GM12878 (cell line): ENCODE results near the gene TEX9. TPM values are rescaled to one million over a fixed set of nuclear protein-coding genes. Genes with fewer than 3 reads are reported as not detected.

Source experiments
- ATAC-seq: fragments of 200-7000 bp; cut with Tn5 transposase; 3 replicates; pipeline ENCODE4 v1.9.1; 2020; ENCODE audit warnings: mild to moderate bottlenecking, moderate library complexity
- BruUV-seq: library from RNA; stranded (reverse); fragments of 400-500 nt; replicated peaks from 2 replicates; lab custom pipeline; 2021; lab: Mats Ljungman, UMichigan
- CTCF ChIA-PET: fragments of 300-600 bp; sonication (Branson Sonifier 250); formaldehyde crosslinking; extraction: SDS; loops from one replicate; lab custom pipeline; 2021; ENCODE audit warnings: inconsistent platforms; lab: Yijun Ruan, JAX
- POLR2A ChIA-PET: fragments of 350-600 bp; formaldehyde crosslinking; extraction: SDS; loops from one replicate; lab custom pipeline; 2021; ENCODE audit warnings: inconsistent platforms; lab: Charles Lee
- RAD21 ChIA-PET: fragments of 300-600 bp; sonication (Branson Sonifier 250); formaldehyde crosslinking; loops from one replicate; lab custom pipeline; 2023; ENCODE audit warnings: antibody characterized with exemption; ENCODE audit not compliant: unreplicated experiment; lab: Charles Lee
- SMC1A ChIA-PET: fragments of 300-600 bp; sonication (Branson Sonifier 250); formaldehyde crosslinking; loops from one replicate; lab custom pipeline; 2023; ENCODE audit not compliant: unreplicated experiment, uncharacterized antibody; lab: Charles Lee
- DNase-seq: peaks from one replicate; pipeline ENCODE4 v3.0.0-alpha.2; 2011; ENCODE audit warnings: low read depth, low spot score
- FAIRE-seq: peaks from 3 replicates; lab custom pipeline; 2011; peaks lifted over from hg19 to GRCh38; lab: Jason Lieb, UNC
- H2AFZ ChIP-seq: 2 replicates; pipeline ENCODE4 v1.6.0; 2011; ENCODE audit warnings: low read depth, low read length, control low read depth; ENCODE audit not compliant: control insufficient read depth
- H3K27ac ChIP-seq: 2 replicates; pipeline ENCODE4 v1.5.1; 2011; ENCODE audit warnings: control low read depth; ENCODE audit not compliant: control insufficient read depth, insufficient read depth
- H3K27me3 ChIP-seq, 2 experiments: replicated peaks in 1 of 2; 2 replicates each; pipeline versions ENCODE4 v1.6.0 to v1.6.1; 2011; ENCODE audit warnings: low read length in 1 of 2; ENCODE audit not compliant: control insufficient read depth in 2 of 2, insufficient read depth in 2 of 2
- H3K36me3 ChIP-seq, 2 experiments: 2 replicates each; pipeline ENCODE4 v1.5.1; 2011; ENCODE audit warnings: low read length in 1 of 2; ENCODE audit not compliant: control insufficient read depth in 2 of 2, insufficient read depth in 2 of 2
- H3K4me1 ChIP-seq: 2 replicates; pipeline ENCODE4 v1.6.1; 2011; ENCODE audit warnings: mild to moderate bottlenecking, low read length, moderate library complexity, mixed read lengths; ENCODE audit not compliant: control insufficient read depth, insufficient read depth
- H3K4me2 ChIP-seq: 2 replicates; pipeline ENCODE4 v1.6.0; 2011; ENCODE audit warnings: control low read depth; ENCODE audit not compliant: control insufficient read depth, insufficient read depth
- H3K4me3 ChIP-seq: fragments of 200-600 bp; sonication (generic); 2 replicates; pipeline ENCODE4 v1.5.1; 2016
- H3K79me2 ChIP-seq: 2 replicates; pipeline ENCODE4 v1.6.0; 2011; ENCODE audit warnings: low read length; ENCODE audit not compliant: control insufficient read depth, insufficient read depth
- H3K9ac ChIP-seq: 2 replicates; pipeline ENCODE4 v1.8.0; 2011; ENCODE audit warnings: low read length, control low read depth, mixed read lengths; ENCODE audit not compliant: control insufficient read depth, insufficient read depth
- H3K9me3 ChIP-seq: replicated peaks from 3 replicates; pipeline ENCODE4 v1.5.1; 2011; ENCODE audit warnings: mild to moderate bottlenecking, low read length; ENCODE audit not compliant: control insufficient read depth, insufficient read depth
- H4K20me1 ChIP-seq: 2 replicates; pipeline ENCODE4 v1.6.0; 2011; ENCODE audit not compliant: control insufficient read depth, insufficient read depth
- CEBPB ChIP-seq, 2 experiments: fragments of 150-350 bp in 1 of 2; IDR thresholded peaks; 2 replicates each; pipeline ENCODE4 v1.6.1; 2012 to 2014; ENCODE audit warnings: low read depth in 2 of 2, low read length in 2 of 2, borderline replicate concordance in 1 of 2, inconsistent platforms in 1 of 2
- EED ChIP-seq: sonication (generic); IDR thresholded peaks from 2 replicates; pipeline ENCODE4 v1.6.1; 2016; ENCODE audit warnings: antibody characterized with exemption, low read depth
- PAX5 ChIP-seq: IDR thresholded peaks from 2 replicates; pipeline ENCODE4 v1.6.1; 2011; ENCODE audit warnings: low read depth, low read length, borderline replicate concordance
- RCOR1 ChIP-seq: conservative IDR thresholded peaks from 2 replicates; pipeline ENCODE4 v1.6.1; 2012; ENCODE audit warnings: low read depth, low read length, improper control_type of control experiment
- RELA ChIP-seq: fragments of 450-650 bp; IDR thresholded peaks from 2 replicates; pipeline ENCODE4 v1.8.0; 2014; ENCODE audit warnings: borderline replicate concordance; ENCODE audit not compliant: partially characterized antibody
- ZNF217 ChIP-seq: fragments of 450-650 bp; IDR thresholded peaks from 2 replicates; pipeline ENCODE4 v1.6.1; 2017; ENCODE audit warnings: antibody characterized with exemption, mild to moderate bottlenecking
- WGBS: methylation state at CpG from one replicate; pipeline ENCODE4 v1.1.6; 2016; ENCODE audit warnings: low lambda C conversion rate; ENCODE audit not compliant: insufficient replicate concordance, insufficient coverage; ENCODE audit errors: missing lambda C conversion rate; 5-methylcytosine and 5-hydroxymethylcytosine counted together
- in situ Hi-C: fragments of 300-500 bp; cut with MboI; formaldehyde crosslinking; loops from 9 replicates; pipeline ENCODE4 v1.14.3; 2018; ENCODE audit warnings: mixed read lengths
- intact Hi-C: fragments of 100-400 bp; cut with micrococcal nuclease; formaldehyde crosslinking; loops from one replicate; pipeline ENCODE4 v1.14.2; 2022; ENCODE audit not compliant: unreplicated experiment
- polyA plus RNA-seq, 11 experiments: library from polyadenylated mRNA; depleted of rRNA in 4 of 11; unstranded in 6 of 11; stranded (reverse) in 5 of 11; fragments of >200 nt; fragmentation: Nextera tagmentation in 4 of 11; fragmentation: Illumina TruSeq in 1 of 11; extraction: Ambion mirVana in 4 of 11; extraction: Trizol in 1 of 11; gene quantifications; 1 replicate in 1 of 11; 2 replicates in 10 of 11; pipeline versions ENCODE4 v1.2.1 to v1.2.3, GENCODE V29; 2011 to 2016; ENCODE audit warnings: inconsistent platforms in 2 of 11, missing spikeins in 2 of 11, low read depth in 1 of 11
- total RNA-seq, 4 experiments: library from RNA; depleted of rRNA in 3 of 4; stranded (reverse); fragments of >200 nt in 3 of 4; fragmentation: Illumina TruSeq in 1 of 4; extraction: Trizol in 1 of 4; gene quantifications; 2 replicates each; pipeline versions ENCODE4 v1.2.1 to v1.2.3, GENCODE V29; 2013 to 2021
- TF ChIP-seq, protein P1 (sequence below): IDR thresholded peaks from 2 replicates; pipeline ENCODE4 v1.6.1; 2011; ENCODE audit warnings: borderline replicate concordance, low read depth, mild to moderate bottlenecking, moderate library complexity, low read length; ENCODE audit not compliant: insufficient read depth, poor library complexity, severe bottlenecking

The TEX9 gene
- total and polyA plus RNA-seq, 10 of the 15 experiments (the other 5 are each of a cell fraction or from before 2014, with no cell fraction given): 9.0 to 155 (median 70.0) TPM

DNA sequence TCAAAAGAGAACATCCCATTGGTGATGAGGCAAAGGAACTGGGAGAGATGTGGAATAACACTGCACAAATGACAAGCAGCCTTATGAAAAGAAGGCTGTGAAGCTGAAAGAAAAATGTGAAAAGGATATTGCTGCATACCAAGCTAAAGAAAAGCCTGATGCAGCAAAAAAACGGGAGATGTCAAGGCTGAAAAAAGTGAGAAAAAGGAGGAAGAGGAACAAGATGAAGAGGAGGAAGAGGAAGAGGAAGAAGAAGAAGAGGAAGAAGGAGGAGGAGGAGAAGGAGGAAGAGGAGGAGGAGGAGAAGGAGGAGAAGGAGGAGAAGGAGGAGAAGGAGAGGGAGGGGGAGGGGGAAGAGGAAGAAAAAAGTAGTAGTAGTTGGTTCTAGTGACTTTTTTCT is 41.8 kb upstream of the TEX9 start:
- H3K4me1 ChIP-seq: no peaks in the 10 kb centered on the region
- no peak for ATAC-seq
- no peak overlapping the region for H3K27ac ChIP-seq
- in situ Hi-C loops (no loop called here), intact Hi-C loops (no loop called here)
- no peak overlapping the region for H3K4me3 ChIP-seq
- SMC1A ChIA-PET: no interaction called here
- TF ChIP-seq PAX5: no peak
- TF ChIP-seq RCOR1: no peak
- TF ChIP-seq EED: no peak
- no peak for TF ChIP-seq RELA
- TF ChIP-seq CEBPB (IDR thresholded peaks at IDR 0.05; ENCODE audit: borderline replicate concordance in 1 of 2, low read depth in 2 of 2, low read length in 2 of 2): no peak
- TF ChIP-seq, protein P1, sequence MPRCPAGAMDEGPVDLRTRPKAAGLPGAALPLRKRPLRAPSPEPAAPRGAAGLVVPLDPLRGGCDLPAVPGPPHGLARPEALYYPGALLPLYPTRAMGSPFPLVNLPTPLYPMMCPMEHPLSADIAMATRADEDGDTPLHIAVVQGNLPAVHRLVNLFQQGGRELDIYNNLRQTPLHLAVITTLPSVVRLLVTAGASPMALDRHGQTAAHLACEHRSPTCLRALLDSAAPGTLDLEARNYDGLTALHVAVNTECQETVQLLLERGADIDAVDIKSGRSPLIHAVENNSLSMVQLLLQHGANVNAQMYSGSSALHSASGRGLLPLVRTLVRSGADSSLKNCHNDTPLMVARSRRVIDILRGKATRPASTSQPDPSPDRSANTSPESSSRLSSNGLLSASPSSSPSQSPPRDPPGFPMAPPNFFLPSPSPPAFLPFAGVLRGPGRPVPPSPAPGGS: no peak
- TF ChIP-seq ZNF217: no peak
- no TSS peak for BruUV-seq
- WGBS: 0% methylated on average over 1 of the region's 1 CpG
- no peaks in the 10 kb centered on the region; the same call in 1 of the 3 replicates for H3K9me3 ChIP-seq
- H4K20me1 ChIP-seq: no peaks in the 10 kb centered on the region
- RAD21 ChIA-PET: interaction anchor here (0.6 kb wide), 1 partner anchor 1138 kb away, joined by 3 read pairs; no protein-coding TSS in a partner anchor
- CTCF ChIA-PET: no interaction called here
- H3K27me3 ChIP-seq: no peaks in the 10 kb centered on the region
- DNase-seq: no peak
- no peak overlapping the region for H3K9ac ChIP-seq
- no peaks in the 10 kb centered on the region for H3K79me2 ChIP-seq
- POLR2A ChIA-PET: no interaction called here
- H2AFZ ChIP-seq: no peak overlapping the region
- H3K4me2 ChIP-seq: no peak overlapping the region
- no peak for FAIRE-seq
- H3K36me3 ChIP-seq: no peaks in the 10 kb centered on the region
